GM13977 (cell line): ENCODE results near the gene DCXR.

Source experiments
- DNase-seq: peaks from one replicate; pipeline ENCODE4 v3.0.0; 2012; ENCODE audit warnings: low spot score
- CTCF ChIP-seq: IDR thresholded peaks from 2 replicates; pipeline ENCODE4 v1.5.1; 2012; ENCODE audit warnings: mild to moderate bottlenecking, control low read depth; ENCODE audit not compliant: insufficient read depth; ENCODE audit errors: extremely low read depth, missing control alignments
- in situ Hi-C: fragments of 300-500 bp; cut with MboI; formaldehyde crosslinking; loops from one replicate; pipeline ENCODE4 v1.12.0; 2022; ENCODE audit warnings: low sequenced_read_pairs, low pct_unique_long_range_greater_than_20kb, mixed read lengths, inconsistent platforms; ENCODE audit not compliant: unreplicated experiment

Gene DCXR

GRCh38 chr17:82047379-82047778 lies 9.9 kb upstream of the DCXR start:
- TF ChIP-seq CTCF = no peak
- in situ Hi-C loops = no loop called here
- no peak for DNase-seq

GRCh38 chr17:82046903-82047302 lies 9.4 kb upstream of the DCXR start:
- TF ChIP-seq CTCF = no peak
- in situ Hi-C loops = no loop called here
- no peak for DNase-seq

- no peak for TF ChIP-seq CTCF
- in situ Hi-C loops = no loop called here
- DNase-seq = no peak
Observed at GRCh38 chr17:82045936-82046484, 8.5 kb upstream of the DCXR start.

GRCh38 chr17:82043507-82043906 lies 6.0 kb upstream of the DCXR start:
- in situ Hi-C loops = no loop called here
- DNase-seq = no peak
- no peak for TF ChIP-seq CTCF

DNA sequence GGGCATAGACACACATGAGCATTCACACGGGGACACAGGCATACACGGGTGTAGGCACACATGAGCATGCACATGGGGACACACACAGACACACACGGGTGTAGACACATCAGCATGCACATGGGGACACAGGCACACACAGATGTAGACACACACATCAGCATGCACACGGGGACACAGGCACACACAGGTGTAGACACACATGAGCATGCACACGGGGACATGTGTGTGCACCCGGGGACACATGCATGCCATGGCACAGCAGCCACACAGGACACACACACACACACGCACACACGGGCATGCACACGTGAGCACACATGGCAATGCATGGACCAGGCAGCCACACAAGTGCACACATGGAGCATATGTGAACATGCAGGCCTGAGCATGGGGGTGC lies 5.2 kb upstream of the DCXR start:
- no peak for TF ChIP-seq CTCF
- in situ Hi-C loops = no loop called here
- no peak for DNase-seq

DNA sequence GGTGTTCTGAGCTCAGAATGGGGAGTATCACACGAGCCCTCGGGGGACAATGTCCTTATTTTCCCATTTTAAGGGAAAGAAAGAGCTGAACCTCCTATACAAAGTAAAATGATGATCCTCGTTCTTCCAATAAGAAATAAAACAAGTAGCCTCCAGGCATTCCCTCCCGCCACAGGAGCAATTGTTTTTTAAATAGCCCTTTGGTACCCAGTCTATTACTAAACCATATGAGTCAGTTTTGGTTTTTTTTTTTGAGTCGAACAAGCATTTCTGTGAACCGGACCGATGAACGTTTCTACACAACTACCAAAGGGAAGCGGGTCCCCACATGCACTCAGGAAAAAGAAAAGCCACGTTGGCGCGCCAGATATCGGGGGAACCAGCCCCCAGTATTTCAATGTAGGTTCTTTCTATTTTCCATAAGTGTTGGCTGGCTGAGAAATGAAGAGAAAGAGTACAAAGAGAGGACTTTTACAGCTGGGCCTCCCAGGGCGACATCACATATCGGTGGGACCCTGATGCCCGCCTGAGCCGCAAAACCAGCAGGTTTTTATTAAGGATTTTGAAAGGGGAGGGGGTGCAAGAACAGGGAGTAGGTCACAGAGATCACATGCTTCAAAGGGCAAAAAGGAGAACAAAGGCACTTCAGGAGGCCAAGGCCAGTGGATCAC lies 3.8 kb upstream of the DCXR start:
- in situ Hi-C loops = no loop called here
- DNase-seq = no peak
- TF ChIP-seq CTCF = no peak
